ENCODE results near the gene BORCS6. TPM values are rescaled to one million over a fixed set of nuclear protein-coding genes. Genes with fewer than 3 reads are reported as not detected.
A peak's percentile ranks its signal among the peaks of the same experiment; 100 is the strongest.

The BORCS6 gene
- total RNA-seq, 1 donor from 2014 or later, result 0.71 TPM

DNA sequence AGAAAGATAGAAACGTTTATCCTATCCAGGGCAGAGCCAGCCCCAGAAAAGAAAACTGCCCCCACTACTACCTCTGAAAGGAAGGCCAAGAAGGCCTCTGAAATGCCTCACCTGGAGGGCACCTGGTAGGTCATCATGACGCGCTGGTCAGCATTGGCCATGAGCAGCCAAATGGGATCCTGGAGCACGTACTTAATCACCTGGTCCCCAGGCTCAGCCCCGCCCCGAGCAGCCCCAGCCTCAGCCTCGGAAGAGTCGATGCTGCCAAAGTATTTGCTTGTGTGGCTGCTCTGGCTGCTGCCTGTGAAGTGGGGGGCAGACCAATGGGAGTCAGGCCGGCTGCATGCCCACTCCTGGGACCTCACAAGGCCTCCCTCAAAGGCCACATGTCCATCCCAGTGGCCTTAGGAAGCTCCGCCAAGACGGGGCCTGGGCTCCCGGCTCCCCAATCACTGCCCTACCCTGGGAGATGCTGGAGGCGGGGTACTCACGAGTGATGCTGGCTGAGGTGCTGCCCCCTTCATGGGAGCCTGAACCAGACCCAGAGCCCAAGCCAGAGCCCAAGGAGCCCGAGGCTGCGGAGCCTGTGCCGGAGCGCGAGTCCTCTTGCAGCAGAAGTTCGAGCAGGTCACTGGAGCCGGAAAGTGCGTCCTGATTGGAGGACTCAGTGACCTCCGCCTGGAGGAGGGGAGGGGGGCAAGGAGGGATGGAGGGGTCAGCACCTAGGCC is 47.7 kb downstream of the BORCS6 start:
- H3K27ac ChIP-seq, result no peak overlapping the region
- H3K4me3 ChIP-seq, result no peak overlapping the region
- Mint-ChIP-seq H3K4me3 (peak overlapping the region; percentile 27), H3K36me3 (peaks cover 24% of the 10 kb centered on the region), H3K27me3 (ENCODE audit: insufficient read depth, low read depth) (peaks cover 5% of the 10 kb centered on the region), H3K27ac (no peak overlapping the region), H3K9me3 (no peaks in the 10 kb centered on the region), H3K4me1 (no peaks in the 10 kb centered on the region)
- no peaks in the 10 kb centered on the region for H3K4me1 ChIP-seq
- H2AFZ ChIP-seq (replicated peaks), result no peak overlapping the region
- H3K79me2 ChIP-seq (ENCODE audit: low read depth), result no peaks in the 10 kb centered on the region
- DNase-seq (ENCODE audit: low spot score), result no peak
- H3F3A ChIP-seq (ENCODE audit: low read depth), result peaks cover 25% of the 10 kb centered on the region
- no peak for TF ChIP-seq EZH2 (IDR thresholded peaks at IDR 0.05)
- TF ChIP-seq, protein P1, sequence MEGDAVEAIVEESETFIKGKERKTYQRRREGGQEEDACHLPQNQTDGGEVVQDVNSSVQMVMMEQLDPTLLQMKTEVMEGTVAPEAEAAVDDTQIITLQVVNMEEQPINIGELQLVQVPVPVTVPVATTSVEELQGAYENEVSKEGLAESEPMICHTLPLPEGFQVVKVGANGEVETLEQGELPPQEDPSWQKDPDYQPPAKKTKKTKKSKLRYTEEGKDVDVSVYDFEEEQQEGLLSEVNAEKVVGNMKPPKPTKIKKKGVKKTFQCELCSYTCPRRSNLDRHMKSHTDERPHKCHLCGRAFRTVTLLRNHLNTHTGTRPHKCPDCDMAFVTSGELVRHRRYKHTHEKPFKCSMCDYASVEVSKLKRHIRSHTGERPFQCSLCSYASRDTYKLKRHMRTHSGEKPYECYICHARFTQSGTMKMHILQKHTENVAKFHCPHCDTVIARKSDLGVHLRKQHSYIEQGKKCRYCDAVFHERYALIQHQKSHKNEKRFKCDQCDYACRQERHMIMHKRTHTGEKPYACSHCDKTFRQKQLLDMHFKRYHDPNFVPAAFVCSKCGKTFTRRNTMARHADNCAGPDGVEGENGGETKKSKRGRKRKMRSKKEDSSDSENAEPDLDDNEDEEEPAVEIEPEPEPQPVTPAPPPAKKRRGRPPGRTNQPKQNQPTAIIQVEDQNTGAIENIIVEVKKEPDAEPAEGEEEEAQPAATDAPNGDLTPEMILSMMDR (IDR thresholded peaks at IDR 0.05), result no peak
- no peak for TF ChIP-seq EZH2phosphoT487 (IDR thresholded peaks at IDR 0.05)
- H4K20me1 ChIP-seq (ENCODE audit: low read depth), result peaks cover 7% of the 10 kb centered on the region
- H3K9ac ChIP-seq, result no peak overlapping the region
- H3K36me3 ChIP-seq, result no peaks in the 10 kb centered on the region
- no peaks in the 10 kb centered on the region for H3K9me3 ChIP-seq (ENCODE audit: low read depth)
- peaks cover 5% of the 10 kb centered on the region for H3K27me3 ChIP-seq
- no peak overlapping the region for H3K4me2 ChIP-seq

DNA sequence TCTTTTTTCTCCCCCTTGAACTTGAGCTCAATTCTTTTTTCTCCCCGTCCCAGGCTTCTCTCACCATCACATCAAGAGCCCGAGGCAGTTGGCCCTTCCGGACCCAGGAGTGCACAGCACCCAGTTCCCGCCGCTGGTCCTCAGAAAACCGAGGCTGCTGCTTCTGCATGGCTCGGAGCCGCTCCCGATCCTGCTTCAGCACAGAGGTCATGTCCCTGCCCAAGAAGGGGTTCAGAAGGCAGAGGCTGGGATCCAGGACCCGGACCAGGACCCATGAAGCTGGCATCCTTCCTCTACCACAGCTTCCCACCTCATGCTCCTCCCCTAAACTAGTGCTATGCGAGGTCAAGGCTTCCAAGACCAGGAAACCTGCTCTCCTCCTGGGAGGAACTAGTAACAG is 48.2 kb downstream of the BORCS6 start:
- H3K9ac ChIP-seq, result no peak overlapping the region
- peaks cover 7% of the 10 kb centered on the region for H4K20me1 ChIP-seq (ENCODE audit: low read depth)
- TF ChIP-seq, protein P1 (IDR thresholded peaks at IDR 0.05), result no peak
- H3K4me3 Mint-ChIP-seq, result peak overlapping the region; percentile 27
- no peak overlapping the region for H3K27ac ChIP-seq
- H3K4me1 Mint-ChIP-seq, result peaks cover 1% of the 10 kb centered on the region
- H3K4me1 ChIP-seq, result no peaks in the 10 kb centered on the region
- peaks cover 11% of the 10 kb centered on the region for H3K27me3 ChIP-seq
- peaks cover 21% of the 10 kb centered on the region for H3K36me3 Mint-ChIP-seq
- no peaks in the 10 kb centered on the region for H3K79me2 ChIP-seq (ENCODE audit: low read depth)
- peaks cover 27% of the 10 kb centered on the region for H3F3A ChIP-seq (ENCODE audit: low read depth)
- H3K4me2 ChIP-seq, result no peak overlapping the region
- no peak for DNase-seq (ENCODE audit: low spot score)
- H3K36me3 ChIP-seq, result no peaks in the 10 kb centered on the region
- no peak overlapping the region for H3K4me3 ChIP-seq
- H3K9me3 ChIP-seq (ENCODE audit: low read depth), result no peaks in the 10 kb centered on the region
- H3K27me3 Mint-ChIP-seq (ENCODE audit: insufficient read depth, low read depth), result peaks cover 7% of the 10 kb centered on the region
- no peak overlapping the region for H3K27ac Mint-ChIP-seq
- no peaks in the 10 kb centered on the region for H3K9me3 Mint-ChIP-seq
- H2AFZ ChIP-seq (replicated peaks), result no peak overlapping the region

GRCh38 chr17:8141045-8141444 is 48.9 kb downstream of the BORCS6 start:
- H3K27me3 ChIP-seq, result peaks cover 16% of the 10 kb centered on the region
- H3F3A ChIP-seq (ENCODE audit: low read depth), result peaks cover 27% of the 10 kb centered on the region
- Mint-ChIP-seq H3K27me3 (ENCODE audit: insufficient read depth, low read depth) (peaks cover 5% of the 10 kb centered on the region), H3K27ac (no peak overlapping the region), H3K36me3 (peaks cover 15% of the 10 kb centered on the region), H3K9me3 (no peaks in the 10 kb centered on the region), H3K4me3 (peak overlapping the region; percentile 27), H3K4me1 (peaks cover 3% of the 10 kb centered on the region)
- H3K36me3 ChIP-seq, result no peaks in the 10 kb centered on the region
- H3K9me3 ChIP-seq (ENCODE audit: low read depth), result no peaks in the 10 kb centered on the region
- TF ChIP-seq EZH2 (IDR thresholded peaks at IDR 0.05) (no peak), EZH2phosphoT487 (IDR thresholded peaks at IDR 0.05) (no peak)
- TF ChIP-seq, protein P1 (IDR thresholded peaks at IDR 0.05), result no peak
- H4K20me1 ChIP-seq (ENCODE audit: low read depth), result peaks cover 7% of the 10 kb centered on the region
- no peak overlapping the region for H3K27ac ChIP-seq
- no peak for DNase-seq (ENCODE audit: low spot score)
- H3K4me1 ChIP-seq, result no peaks in the 10 kb centered on the region
- no peak overlapping the region for H3K4me3 ChIP-seq
- no peak overlapping the region for H3K9ac ChIP-seq
- no peak overlapping the region for H2AFZ ChIP-seq (replicated peaks)
- no peaks in the 10 kb centered on the region for H3K79me2 ChIP-seq (ENCODE audit: low read depth)
- H3K4me2 ChIP-seq, result no peak overlapping the region

Measured in neural progenitor cell (in vitro differentiated cells).